Measurements from ENCODE around the gene COL5A3.

DNA sequence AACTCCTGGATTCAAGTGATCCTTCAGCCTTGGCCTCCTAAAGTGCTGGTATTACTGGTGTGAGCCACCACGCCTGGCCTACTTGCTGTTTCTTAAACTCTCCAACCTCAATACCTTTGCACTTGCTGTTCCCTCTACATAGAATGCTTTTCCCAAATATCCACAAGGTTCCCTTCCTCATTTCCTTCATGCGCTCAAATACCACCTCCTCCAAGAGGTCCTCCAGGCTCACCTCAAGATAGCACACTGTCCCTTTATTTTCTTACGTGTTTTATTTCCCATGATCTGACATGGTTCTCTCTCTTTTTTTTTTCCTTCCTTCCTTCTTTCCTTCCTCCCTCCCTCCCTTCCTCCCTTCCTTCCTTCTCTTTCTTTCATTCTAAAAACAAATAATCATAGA lies 16.4 kb upstream of the COL5A3 start:
- TF ChIP-seq, protein P1, sequence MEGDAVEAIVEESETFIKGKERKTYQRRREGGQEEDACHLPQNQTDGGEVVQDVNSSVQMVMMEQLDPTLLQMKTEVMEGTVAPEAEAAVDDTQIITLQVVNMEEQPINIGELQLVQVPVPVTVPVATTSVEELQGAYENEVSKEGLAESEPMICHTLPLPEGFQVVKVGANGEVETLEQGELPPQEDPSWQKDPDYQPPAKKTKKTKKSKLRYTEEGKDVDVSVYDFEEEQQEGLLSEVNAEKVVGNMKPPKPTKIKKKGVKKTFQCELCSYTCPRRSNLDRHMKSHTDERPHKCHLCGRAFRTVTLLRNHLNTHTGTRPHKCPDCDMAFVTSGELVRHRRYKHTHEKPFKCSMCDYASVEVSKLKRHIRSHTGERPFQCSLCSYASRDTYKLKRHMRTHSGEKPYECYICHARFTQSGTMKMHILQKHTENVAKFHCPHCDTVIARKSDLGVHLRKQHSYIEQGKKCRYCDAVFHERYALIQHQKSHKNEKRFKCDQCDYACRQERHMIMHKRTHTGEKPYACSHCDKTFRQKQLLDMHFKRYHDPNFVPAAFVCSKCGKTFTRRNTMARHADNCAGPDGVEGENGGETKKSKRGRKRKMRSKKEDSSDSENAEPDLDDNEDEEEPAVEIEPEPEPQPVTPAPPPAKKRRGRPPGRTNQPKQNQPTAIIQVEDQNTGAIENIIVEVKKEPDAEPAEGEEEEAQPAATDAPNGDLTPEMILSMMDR (conservative IDR thresholded peaks at IDR 0.05): no peak
- no peak for TF ChIP-seq ZFX (IDR thresholded peaks at IDR 0.05)

Data from C4-2B (cell line).